ENCODE results near the gene CLDN16. TPM values are rescaled to one million over a fixed set of nuclear protein-coding genes. Genes with fewer than 3 reads are reported as not detected.

Gene CLDN16
- total and polyA plus RNA-seq, 12 donors = not detected

DNA sequence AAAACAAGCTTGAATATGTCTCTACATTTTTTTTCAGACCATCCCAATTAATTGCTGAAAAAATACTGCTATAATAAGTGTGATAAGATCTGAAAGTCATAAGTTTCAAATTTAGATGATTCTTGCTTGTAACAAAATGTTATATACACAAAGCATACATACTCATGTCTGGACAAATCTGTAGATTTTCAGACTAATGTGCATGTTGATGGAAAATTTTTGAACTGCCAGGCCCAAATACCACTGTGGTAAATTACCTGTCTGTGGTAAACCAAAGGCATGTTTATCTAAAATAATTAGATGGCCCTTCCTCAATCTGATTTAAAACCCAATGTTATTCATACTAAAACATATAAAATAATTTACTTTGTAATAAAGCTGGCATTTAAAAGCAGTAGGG lies 31.7 kb upstream of the CLDN16 start:
- H3K27me3 ChIP-seq = no peaks in the 10 kb centered on the region
- TF ChIP-seq, protein P1, sequence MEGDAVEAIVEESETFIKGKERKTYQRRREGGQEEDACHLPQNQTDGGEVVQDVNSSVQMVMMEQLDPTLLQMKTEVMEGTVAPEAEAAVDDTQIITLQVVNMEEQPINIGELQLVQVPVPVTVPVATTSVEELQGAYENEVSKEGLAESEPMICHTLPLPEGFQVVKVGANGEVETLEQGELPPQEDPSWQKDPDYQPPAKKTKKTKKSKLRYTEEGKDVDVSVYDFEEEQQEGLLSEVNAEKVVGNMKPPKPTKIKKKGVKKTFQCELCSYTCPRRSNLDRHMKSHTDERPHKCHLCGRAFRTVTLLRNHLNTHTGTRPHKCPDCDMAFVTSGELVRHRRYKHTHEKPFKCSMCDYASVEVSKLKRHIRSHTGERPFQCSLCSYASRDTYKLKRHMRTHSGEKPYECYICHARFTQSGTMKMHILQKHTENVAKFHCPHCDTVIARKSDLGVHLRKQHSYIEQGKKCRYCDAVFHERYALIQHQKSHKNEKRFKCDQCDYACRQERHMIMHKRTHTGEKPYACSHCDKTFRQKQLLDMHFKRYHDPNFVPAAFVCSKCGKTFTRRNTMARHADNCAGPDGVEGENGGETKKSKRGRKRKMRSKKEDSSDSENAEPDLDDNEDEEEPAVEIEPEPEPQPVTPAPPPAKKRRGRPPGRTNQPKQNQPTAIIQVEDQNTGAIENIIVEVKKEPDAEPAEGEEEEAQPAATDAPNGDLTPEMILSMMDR (IDR thresholded peaks at IDR 0.05) = no peak
- no peaks in the 10 kb centered on the region for H3K36me3 ChIP-seq
- ATAC-seq = no peak
- no peak for DNase-seq
- no peak overlapping the region for H3K27ac ChIP-seq
- peaks cover 0 to 13% (median 0%) of the 10 kb centered on the region in 11 donors for H3K9me3 ChIP-seq
- H3K4me1 ChIP-seq = no peaks in the 10 kb centered on the region
- intact Hi-C loops (cut with DNase I) = no loop called here
- no peak overlapping the region for H3K4me3 ChIP-seq

DNA sequence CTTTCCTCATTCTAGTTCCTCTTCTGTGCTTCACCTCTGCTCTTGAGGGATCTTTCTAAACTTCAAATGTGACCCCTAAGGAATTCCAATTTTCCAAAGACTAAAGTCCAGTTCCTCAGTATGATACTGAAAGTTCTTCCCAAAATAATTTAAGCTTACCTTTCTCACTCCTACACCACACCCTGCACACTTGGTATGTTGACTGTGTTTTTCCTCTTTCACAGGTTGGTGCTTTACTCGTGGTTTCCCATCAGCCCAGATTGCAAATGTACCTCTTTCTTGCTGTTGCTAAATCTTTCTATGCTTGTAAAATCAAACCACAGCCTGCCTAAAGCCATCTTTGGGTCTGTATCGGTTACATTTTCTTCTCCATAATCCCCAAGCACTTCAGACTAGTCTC lies 30.5 kb upstream of the CLDN16 start:
- H3K4me3 ChIP-seq = no peak overlapping the region
- WGBS, 2 donors = 74 to 86% methylated on average over 2 of the region's 2 CpGs
- no peaks in the 10 kb centered on the region for H3K36me3 ChIP-seq
- no peaks in the 10 kb centered on the region for H3K4me1 ChIP-seq
- ATAC-seq = no peak
- no peaks in the 10 kb centered on the region for H3K27me3 ChIP-seq
- TF ChIP-seq, protein P1 (IDR thresholded peaks at IDR 0.05) = no peak
- intact Hi-C loops (cut with DNase I) = no loop called here
- DNase-seq = no peak
- peaks cover 0 to 13% (median 0%) of the 10 kb centered on the region in 11 donors for H3K9me3 ChIP-seq
- no peak overlapping the region for H3K27ac ChIP-seq

DNA sequence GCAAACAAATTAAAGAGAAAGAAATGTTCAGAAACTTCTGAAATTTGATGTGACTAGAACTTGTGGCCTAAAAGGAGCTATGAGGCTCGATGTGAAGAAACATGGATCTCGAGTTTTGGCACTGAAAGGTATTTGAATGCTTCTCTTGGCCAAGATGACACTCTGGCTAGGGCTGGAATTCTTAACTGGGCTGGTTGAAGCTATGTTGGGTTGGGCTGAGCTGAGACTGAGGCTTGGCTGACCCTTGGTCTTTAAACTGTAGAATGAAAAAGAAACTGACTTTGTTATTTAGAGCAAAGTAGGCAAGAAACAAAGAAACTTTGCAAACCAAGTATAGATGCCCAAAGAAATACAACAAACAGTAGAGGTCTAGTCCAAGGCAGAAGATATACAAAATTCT lies 28.1 kb upstream of the CLDN16 start:
- ATAC-seq = no peak
- no peaks in the 10 kb centered on the region for H3K36me3 ChIP-seq
- no peak overlapping the region for H3K4me3 ChIP-seq
- H3K4me1 ChIP-seq = no peaks in the 10 kb centered on the region
- TF ChIP-seq, protein P1 (IDR thresholded peaks at IDR 0.05) = no peak
- no peaks in the 10 kb centered on the region for H3K27me3 ChIP-seq
- no peaks in the 10 kb centered on the region for H3K9me3 ChIP-seq
- 64 to 71% methylated on average over 2 of the region's 2 CpGs for WGBS, 2 donors
- intact Hi-C loops (cut with DNase I) = no loop called here
- no peak for DNase-seq
- no peak overlapping the region for H3K27ac ChIP-seq

DNA sequence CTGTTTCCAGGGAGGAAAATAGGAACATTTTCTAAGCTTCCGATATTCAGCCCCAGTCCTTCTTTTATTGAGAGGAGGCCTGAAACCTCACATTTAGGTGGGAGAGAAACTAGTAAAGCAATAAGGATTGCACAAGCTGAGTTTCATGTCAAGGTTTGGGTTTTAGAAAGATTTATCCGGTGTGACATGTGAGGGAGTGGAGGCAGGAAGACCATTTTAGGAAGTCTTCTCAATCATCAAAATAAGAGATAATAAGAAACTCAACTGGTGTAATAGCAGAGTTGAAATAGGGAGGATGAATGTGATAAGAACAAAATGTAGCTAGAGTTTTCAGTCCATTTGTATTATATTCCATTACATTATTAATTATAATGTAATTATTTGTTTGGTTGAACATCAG lies 27.7 kb upstream of the CLDN16 start:
- TF ChIP-seq, protein P1 (IDR thresholded peaks at IDR 0.05) = no peak
- ATAC-seq = no peak
- intact Hi-C loops (cut with DNase I) = no loop called here

DNA sequence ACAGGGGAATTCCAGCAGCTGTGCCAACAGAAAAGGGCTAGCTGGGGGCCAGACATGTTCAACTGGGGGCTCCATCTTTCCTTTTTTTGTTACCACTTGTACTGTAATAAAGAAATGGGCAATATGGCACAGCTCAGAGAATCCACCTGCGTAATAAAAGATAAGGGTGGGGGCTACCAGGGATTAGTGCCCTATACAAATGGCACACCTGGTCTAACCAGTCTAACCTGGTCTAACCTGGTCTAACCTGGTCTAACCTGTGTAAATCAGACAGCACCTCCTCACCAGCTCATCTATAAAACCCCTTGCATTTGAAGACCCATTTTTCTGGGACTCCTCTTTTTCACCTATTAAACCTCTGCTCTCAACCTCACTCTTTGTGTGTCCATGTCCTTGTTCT lies 26.2 kb upstream of the CLDN16 start:
- no peak for ATAC-seq
- DNase-seq = no peak
- Histone ChIP-seq H3K27ac (no peak overlapping the region), H3K9me3 (no peaks in the 10 kb centered on the region), H3K36me3 (no peaks in the 10 kb centered on the region), H3K27me3 (no peaks in the 10 kb centered on the region), H3K4me1 (no peaks in the 10 kb centered on the region), H3K4me3 (no peak overlapping the region)
- WGBS, 2 donors = 98 to 100% methylated on average over 1 of the region's 1 CpG
- TF ChIP-seq, protein P1 (IDR thresholded peaks at IDR 0.05) = no peak
- intact Hi-C loops (cut with DNase I) = no loop called here

More for the DNA sequence above, 27.7 kb upstream of the CLDN16 start:
- WGBS, 2 donors = 71 to 83% methylated on average over 2 of the region's 2 CpGs
- no peak overlapping the region for H3K27ac ChIP-seq
- DNase-seq = no peak
- H3K4me3 ChIP-seq = no peak overlapping the region
- no peaks in the 10 kb centered on the region for H3K36me3 ChIP-seq
- H3K27me3 ChIP-seq = no peaks in the 10 kb centered on the region
- no peaks in the 10 kb centered on the region for H3K4me1 ChIP-seq
- H3K9me3 ChIP-seq = no peaks in the 10 kb centered on the region
